Measurements from ENCODE around the gene SLC37A3.
"Not testable (repeated sequence)": the region's sequence is repeated elsewhere in the genome, so short reads cannot be mapped to it uniquely, and the experiment has no call there.

The SLC37A3 gene

DNA sequence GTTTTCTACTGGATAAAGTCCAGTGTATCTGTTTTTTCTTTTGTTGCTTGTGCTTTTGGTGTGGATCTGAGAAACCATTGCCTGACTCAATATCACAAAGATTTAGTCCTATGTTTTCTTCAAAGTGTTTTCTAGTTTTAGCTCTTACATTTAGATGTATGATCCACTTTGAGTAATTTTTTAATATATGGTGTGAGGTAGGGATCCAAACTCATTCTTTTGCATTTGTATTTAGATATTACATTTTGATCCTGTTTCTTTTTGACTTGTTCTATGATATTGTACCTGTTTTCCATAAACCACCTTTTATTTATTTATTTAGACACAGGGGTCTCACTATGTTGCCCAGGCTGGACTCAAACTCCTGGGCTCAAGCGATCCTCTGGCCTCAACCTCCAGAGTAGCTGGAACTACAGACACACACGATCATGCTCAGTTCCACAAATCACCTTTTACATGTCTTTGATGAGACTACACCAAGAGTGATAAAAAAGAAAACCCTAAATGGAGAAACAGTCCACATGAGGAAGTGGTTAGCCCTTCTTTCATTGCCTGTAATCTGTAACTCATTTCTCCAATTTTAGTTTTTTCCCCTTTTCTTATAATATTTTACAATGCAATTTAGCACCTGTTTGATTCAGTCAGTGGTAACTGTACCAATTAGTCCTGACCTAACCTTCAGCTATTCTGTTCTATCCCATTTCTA is 86.0 kb downstream of the SLC37A3 start:
- no peak overlapping the region for H3K27ac ChIP-seq (ENCODE audit: low read depth, low read length, severe bottlenecking)
- H3K4me3 ChIP-seq (ENCODE audit: extremely low read depth, insufficient read depth, low read length, poor library complexity, severe bottlenecking) = no peak overlapping the region
- 85 to 100% methylated on average over 1 to 2 of the region's 2 CpGs for WGBS, 2 experiments (ENCODE audit: insufficient coverage in 2 of 2)
- H3K9me3 ChIP-seq (ENCODE audit: control insufficient read depth, low read length) = peaks cover 16% of the 10 kb centered on the region
- peaks cover 13% of the 10 kb centered on the region for H3K4me1 ChIP-seq (ENCODE audit: control insufficient read depth, insufficient read depth, low read length, poor library complexity, severe bottlenecking)
- no peaks in the 10 kb centered on the region for H3K36me3 ChIP-seq (ENCODE audit: control insufficient read depth, insufficient read depth, low read length)

GRCh38 chr7:140311128-140311527 is 87.2 kb downstream of the SLC37A3 start:
- not testable (repeated sequence) for H3K4me3 ChIP-seq (ENCODE audit: extremely low read depth, insufficient read depth, low read length, poor library complexity, severe bottlenecking); H3K27ac ChIP-seq (ENCODE audit: low read depth, low read length, severe bottlenecking); H3K36me3 ChIP-seq (ENCODE audit: control insufficient read depth, insufficient read depth, low read length); H3K4me1 ChIP-seq (ENCODE audit: control insufficient read depth, insufficient read depth, low read length, poor library complexity, severe bottlenecking)
- H3K9me3 ChIP-seq (ENCODE audit: control insufficient read depth, low read length) = peaks cover 16% of the 10 kb centered on the region
- WGBS, 2 experiments (ENCODE audit: insufficient coverage in 2 of 2) = 83 to 90% methylated on average over 1 to 2 of the region's 2 CpGs

DNA sequence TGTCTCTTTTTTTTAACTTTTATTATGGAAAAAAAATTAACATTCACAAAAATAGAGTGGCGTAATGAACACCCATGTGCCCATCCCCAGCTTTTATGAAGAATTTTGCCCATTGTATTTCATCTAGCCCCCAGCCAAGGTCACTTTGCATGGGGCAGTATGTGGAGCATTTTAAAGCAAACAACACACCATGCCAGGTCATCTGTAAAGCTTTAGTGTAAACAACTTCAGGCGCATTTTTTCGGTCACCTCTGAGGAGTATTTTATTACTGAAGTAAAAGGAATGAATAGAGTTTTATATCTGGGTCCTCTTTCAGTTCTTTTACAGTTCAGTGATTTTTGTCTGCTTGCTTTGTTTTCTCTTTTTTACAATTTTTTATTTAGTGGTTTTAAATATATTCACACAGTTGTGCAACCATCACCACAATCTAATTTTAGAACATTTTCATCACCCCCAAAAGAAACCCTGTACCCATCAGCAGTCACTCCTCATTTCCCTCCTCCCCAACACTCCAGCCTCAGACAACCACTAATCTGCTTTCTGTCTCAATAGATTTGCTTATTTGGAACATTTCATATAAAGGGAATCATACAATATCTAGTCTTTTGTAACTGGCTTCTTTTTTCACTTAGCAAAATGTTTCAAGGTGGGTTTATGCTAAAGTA is 87.9 kb downstream of the SLC37A3 start:
- H3K9me3 ChIP-seq (ENCODE audit: control insufficient read depth, low read length) = peaks cover 16% of the 10 kb centered on the region
- H3K27ac ChIP-seq (ENCODE audit: low read depth, low read length, severe bottlenecking) = no peak overlapping the region
- H3K4me1 ChIP-seq (ENCODE audit: control insufficient read depth, insufficient read depth, low read length, poor library complexity, severe bottlenecking) = peaks cover 4% of the 10 kb centered on the region
- H3K36me3 ChIP-seq (ENCODE audit: control insufficient read depth, insufficient read depth, low read length) = no peaks in the 10 kb centered on the region
- WGBS, 2 experiments (ENCODE audit: insufficient coverage in 2 of 2) = 100% methylated on average over 2 of the region's 3 CpGs; no CpG with 5 or more reads in 1 of the 2 experiments
- H3K4me3 ChIP-seq (ENCODE audit: extremely low read depth, insufficient read depth, low read length, poor library complexity, severe bottlenecking) = no peak overlapping the region

- H3K36me3 ChIP-seq (ENCODE audit: control insufficient read depth, insufficient read depth, low read length) = no peaks in the 10 kb centered on the region
- H3K4me3 ChIP-seq (ENCODE audit: extremely low read depth, insufficient read depth, low read length, poor library complexity, severe bottlenecking) = no peak overlapping the region
These were observed 90.3 kb downstream of the SLC37A3 start for GRCh38 chr7:140308060-140308459.

DNA sequence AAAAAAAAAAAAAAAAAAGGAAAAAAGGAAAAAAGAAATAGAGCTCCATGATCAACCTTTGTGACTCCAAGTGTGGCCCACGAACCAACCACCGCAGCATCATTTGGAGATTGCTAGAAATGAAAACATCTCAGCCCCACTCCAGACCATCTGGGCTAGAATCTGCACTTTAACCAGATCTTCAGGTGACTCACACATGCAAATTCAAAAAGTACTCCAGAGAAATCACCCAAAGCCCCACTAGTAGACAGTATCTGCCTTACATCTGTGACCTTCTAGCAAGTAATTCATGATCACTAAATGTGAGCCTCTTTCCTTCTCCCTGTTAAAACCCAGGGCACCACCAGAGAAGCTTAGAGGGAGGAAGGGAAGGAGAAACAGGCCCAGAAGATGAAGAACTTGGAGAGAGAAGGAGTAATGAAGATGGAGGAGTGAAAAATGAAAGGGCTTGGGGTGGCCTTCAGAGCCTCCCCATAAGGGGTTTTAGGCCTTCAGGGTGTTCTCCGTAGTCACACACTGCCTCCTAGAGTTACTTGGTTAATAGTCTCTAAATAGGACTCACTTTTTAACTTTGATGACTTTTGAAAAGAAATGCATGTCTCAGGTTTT is 94.0 kb downstream of the SLC37A3 start:
- H3K4me3 ChIP-seq (ENCODE audit: extremely low read depth, insufficient read depth, low read length, poor library complexity, severe bottlenecking) = no peak overlapping the region
- H3K4me1 ChIP-seq (ENCODE audit: control insufficient read depth, insufficient read depth, low read length, poor library complexity, severe bottlenecking) = no peaks in the 10 kb centered on the region
- H3K36me3 ChIP-seq (ENCODE audit: control insufficient read depth, insufficient read depth, low read length) = no peaks in the 10 kb centered on the region
- WGBS, 2 experiments (ENCODE audit: insufficient coverage in 2 of 2) = 89 to 100% methylated on average over 2 to 3 of the region's 3 CpGs
- no peak overlapping the region for H3K27ac ChIP-seq (ENCODE audit: low read depth, low read length, severe bottlenecking)
- H3K9me3 ChIP-seq (ENCODE audit: control insufficient read depth, low read length) = no peaks in the 10 kb centered on the region

More at GRCh38 chr7:140308060-140308459, 90.3 kb downstream of the SLC37A3 start:
- 100% methylated on average over 1 of the region's 3 CpGs for WGBS, 2 experiments (ENCODE audit: insufficient coverage in 2 of 2)
- Histone ChIP-seq H3K9me3 (ENCODE audit: control insufficient read depth, low read length) (peaks cover 15% of the 10 kb centered on the region), H3K27ac (ENCODE audit: low read depth, low read length, severe bottlenecking) (no peak overlapping the region), H3K4me1 (ENCODE audit: control insufficient read depth, insufficient read depth, low read length, poor library complexity, severe bottlenecking) (no peaks in the 10 kb centered on the region)

DNA sequence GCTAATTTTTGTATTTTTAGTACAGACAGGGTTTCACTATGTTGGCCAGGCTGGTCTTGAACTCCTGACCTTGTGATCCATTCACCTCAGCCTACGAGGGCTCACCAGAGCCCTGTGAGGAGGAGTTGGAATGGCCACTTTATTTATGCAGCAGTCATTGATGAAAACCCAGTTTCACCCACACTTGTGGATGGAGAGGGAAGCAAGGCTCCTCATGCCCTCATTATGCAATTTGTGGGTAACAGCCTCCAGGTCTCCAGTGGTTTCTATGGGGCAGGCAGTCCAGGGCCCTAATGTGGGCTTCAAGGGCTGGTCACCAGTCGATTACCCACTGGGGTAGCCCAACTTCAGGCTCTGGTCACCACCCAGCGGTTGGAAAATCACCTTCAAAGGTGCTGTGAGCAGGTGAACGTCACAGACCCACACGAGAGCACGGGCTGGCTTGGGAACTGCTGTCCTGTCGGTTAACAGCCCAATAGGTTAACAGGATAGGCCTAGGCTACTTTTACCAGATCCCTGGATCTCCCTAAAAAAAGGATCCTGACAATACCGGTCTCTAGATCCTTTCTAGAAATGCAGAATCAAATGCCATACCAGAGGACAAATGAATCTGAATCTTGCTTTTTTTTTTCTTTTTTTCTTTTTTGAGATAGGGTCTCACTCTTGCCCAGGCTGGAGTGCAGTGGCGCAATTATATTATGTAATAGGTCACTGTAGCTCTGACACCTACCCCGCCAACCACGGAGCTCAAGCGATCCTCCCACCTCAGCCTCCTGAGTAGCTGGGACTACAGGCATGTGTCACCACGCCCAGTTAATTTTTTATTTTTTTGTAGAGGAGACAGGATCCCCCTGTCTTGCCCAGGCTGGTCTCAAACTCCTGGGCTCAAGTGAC is 97.8 kb downstream of the SLC37A3 start:
- Histone ChIP-seq H3K27ac (ENCODE audit: low read depth, low read length, severe bottlenecking) (no peak overlapping the region), H3K4me1 (ENCODE audit: control insufficient read depth, insufficient read depth, low read length, poor library complexity, severe bottlenecking) (no peaks in the 10 kb centered on the region), H3K36me3 (ENCODE audit: control insufficient read depth, insufficient read depth, low read length) (no peaks in the 10 kb centered on the region), H3K9me3 (ENCODE audit: control insufficient read depth, low read length) (no peaks in the 10 kb centered on the region), H3K4me3 (ENCODE audit: extremely low read depth, insufficient read depth, low read length, poor library complexity, severe bottlenecking) (no peak overlapping the region)
- 87 to 95% methylated on average over 7 to 11 of the region's 13 CpGs for WGBS, 2 experiments (ENCODE audit: insufficient coverage in 2 of 2)

- no peaks in the 10 kb centered on the region for H3K9me3 ChIP-seq (ENCODE audit: control insufficient read depth, low read length)
- no CpG with 5 or more reads among the region's 2 CpGs for WGBS, 2 experiments (ENCODE audit: insufficient coverage in 2 of 2)
- H3K4me1 ChIP-seq (ENCODE audit: control insufficient read depth, insufficient read depth, low read length, poor library complexity, severe bottlenecking) = no peaks in the 10 kb centered on the region
- H3K27ac ChIP-seq (ENCODE audit: low read depth, low read length, severe bottlenecking) = no peak overlapping the region
- H3K4me3 ChIP-seq (ENCODE audit: extremely low read depth, insufficient read depth, low read length, poor library complexity, severe bottlenecking) = no peak overlapping the region
- no peaks in the 10 kb centered on the region for H3K36me3 ChIP-seq (ENCODE audit: control insufficient read depth, insufficient read depth, low read length)
These were observed 100.1 kb downstream of the SLC37A3 start for GRCh38 chr7:140298213-140298612.

- Histone ChIP-seq H3K9me3 (ENCODE audit: control insufficient read depth, low read length) (no peaks in the 10 kb centered on the region), H3K27ac (ENCODE audit: low read depth, low read length, severe bottlenecking) (no peak overlapping the region), H3K4me3 (ENCODE audit: extremely low read depth, insufficient read depth, low read length, poor library complexity, severe bottlenecking) (no peak overlapping the region), H3K36me3 (ENCODE audit: control insufficient read depth, insufficient read depth, low read length) (no peaks in the 10 kb centered on the region), H3K4me1 (ENCODE audit: control insufficient read depth, insufficient read depth, low read length, poor library complexity, severe bottlenecking) (no peaks in the 10 kb centered on the region)
- WGBS, 2 experiments (ENCODE audit: insufficient coverage in 2 of 2) = 77 to 92% methylated on average over 5 to 6 of the region's 6 CpGs
These were observed 101.1 kb downstream of the SLC37A3 start for GRCh38 chr7:140297192-140297591.

DNA sequence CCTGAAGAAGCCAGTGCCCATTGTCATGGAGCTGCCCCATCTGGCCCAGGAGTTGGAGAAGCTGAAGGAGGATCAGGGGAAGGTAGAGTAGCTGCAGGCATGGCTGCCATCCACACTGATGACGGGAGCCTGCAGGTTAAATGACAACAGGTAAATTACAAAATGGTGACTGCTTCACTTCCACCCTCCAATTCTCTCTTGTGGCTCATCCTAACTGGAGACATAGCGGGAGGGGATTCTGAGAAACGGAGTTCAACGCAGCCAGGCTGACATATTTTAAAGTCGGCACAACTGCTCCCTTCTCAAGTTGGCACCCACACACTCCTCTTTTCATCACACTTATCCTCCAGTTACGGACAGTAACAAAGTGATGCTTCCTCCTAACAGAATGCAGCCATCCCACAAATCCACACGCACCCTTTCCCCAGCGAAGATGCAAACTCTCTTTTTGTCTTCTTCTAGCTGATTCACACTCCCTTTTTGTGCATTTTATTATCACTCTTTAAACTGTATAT is 103.0 kb downstream of the SLC37A3 start:
- H3K9me3 ChIP-seq (ENCODE audit: control insufficient read depth, low read length) = no peaks in the 10 kb centered on the region
- H3K4me1 ChIP-seq (ENCODE audit: control insufficient read depth, insufficient read depth, low read length, poor library complexity, severe bottlenecking) = no peaks in the 10 kb centered on the region
- no peak overlapping the region for H3K4me3 ChIP-seq (ENCODE audit: extremely low read depth, insufficient read depth, low read length, poor library complexity, severe bottlenecking)
- no peaks in the 10 kb centered on the region for H3K36me3 ChIP-seq (ENCODE audit: control insufficient read depth, insufficient read depth, low read length)
- WGBS, 2 experiments (ENCODE audit: insufficient coverage in 2 of 2) = 85 to 93% methylated on average over 8 of the region's 8 CpGs
- H3K27ac ChIP-seq (ENCODE audit: low read depth, low read length, severe bottlenecking) = no peak overlapping the region

DNA sequence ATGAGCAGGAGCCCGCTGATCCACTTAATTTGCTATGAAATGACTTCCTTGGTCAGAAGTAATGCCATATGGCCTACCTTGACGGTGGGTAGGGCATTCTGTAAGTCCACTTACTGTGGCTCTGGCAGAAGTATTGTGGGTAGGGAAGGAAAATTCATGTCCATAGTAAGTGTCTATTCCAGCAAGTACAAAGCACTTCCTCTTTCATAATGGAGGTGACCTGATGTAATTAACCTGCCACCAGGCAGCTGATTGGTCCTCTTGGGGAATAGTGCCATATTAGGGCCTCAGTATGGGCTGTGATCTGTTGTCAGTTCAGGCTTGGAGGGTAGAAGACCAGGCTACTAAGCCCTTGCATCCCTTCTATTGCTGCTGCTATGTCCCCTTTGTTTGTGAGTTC is 103.9 kb downstream of the SLC37A3 start:
- H3K9me3 ChIP-seq (ENCODE audit: control insufficient read depth, low read length) = no peaks in the 10 kb centered on the region
- H3K4me1 ChIP-seq (ENCODE audit: control insufficient read depth, insufficient read depth, low read length, poor library complexity, severe bottlenecking) = no peaks in the 10 kb centered on the region
- no peak overlapping the region for H3K27ac ChIP-seq (ENCODE audit: low read depth, low read length, severe bottlenecking)
- WGBS, 2 experiments (ENCODE audit: insufficient coverage in 2 of 2) = 92 to 100% methylated on average over 1 to 2 of the region's 2 CpGs
- H3K4me3 ChIP-seq (ENCODE audit: extremely low read depth, insufficient read depth, low read length, poor library complexity, severe bottlenecking) = no peak overlapping the region
- H3K36me3 ChIP-seq (ENCODE audit: control insufficient read depth, insufficient read depth, low read length) = no peaks in the 10 kb centered on the region

All from mesodermal cell (in vitro differentiated cells).